Suprapubic skin (tissue), 4 donors: ENCODE measurements around the gene SEC24D. TPM values are rescaled to one million over a fixed set of nuclear protein-coding genes. Genes with fewer than 3 reads are reported as not detected.

Experiments used
- DNase-seq, 2 donors: peaks; one replicate each; pipeline ENCODE4 v3.0.0-alpha.2; 2019; ENCODE audit warnings: low spot score in 2 of 2
- H3K27ac ChIP-seq: fragments of 200-600 bp; sonication (generic); one replicate; pipeline ENCODE4 v1.5.1; 2019
- H3K27me3 ChIP-seq: fragments of 200-600 bp; sonication (generic); one replicate; pipeline ENCODE4 v1.5.1; 2019
- H3K36me3 ChIP-seq: fragments of 200-600 bp; sonication (generic); one replicate; pipeline ENCODE4 v1.5.1; 2019
- H3K4me1 ChIP-seq: fragments of 200-600 bp; sonication (generic); one replicate; pipeline ENCODE4 v1.5.1; 2019
- H3K4me3 ChIP-seq: fragments of 200-600 bp; sonication (generic); one replicate; pipeline ENCODE4 v1.5.1; 2019; ENCODE audit warnings: mild to moderate bottlenecking
- H3K9me3 ChIP-seq: fragments of 200-600 bp; sonication (generic); one replicate; pipeline ENCODE4 v1.5.1; 2019
- EP300 ChIP-seq: sonication (generic); formaldehyde crosslinking; IDR thresholded peaks from one replicate; pipeline ENCODE4 v1.6.1; 2017; ENCODE audit warnings: antibody characterized with exemption
- POLR2A ChIP-seq, 2 donors: fragments of 450-650 bp; IDR thresholded peaks; one replicate each; pipeline ENCODE4 v1.6.1; 2017; ENCODE audit warnings: antibody characterized with exemption in 2 of 2, mild to moderate bottlenecking in 2 of 2, moderate library complexity in 2 of 2
- POLR2AphosphoS5 ChIP-seq, 3 donors: sonication (generic); formaldehyde crosslinking; IDR thresholded peaks; one replicate each; pipeline ENCODE4 v1.6.1; 2017; ENCODE audit warnings: antibody characterized with exemption in 3 of 3
- WGBS: methylation state at CpG from one replicate; pipeline ENCODE4 v1.1.5; 2018; 5-methylcytosine and 5-hydroxymethylcytosine counted together
- total RNA-seq, 4 donors: library from RNA; depleted of rRNA; stranded (reverse); fragments of >200 nt; gene quantifications; one replicate each; pipeline ENCODE4 v1.1.0, GENCODE V29; 2016
- TF ChIP-seq, protein P1 (sequence below), 2 donors: fragments of 200-600 bp in 1 of 2; fragments of 450-650 bp in 1 of 2; sonication (generic) in 1 of 2; IDR thresholded peaks; one replicate each; pipeline ENCODE4 v1.5.1; 2016 to 2019; ENCODE audit warnings: antibody characterized with exemption in 2 of 2, mild to moderate bottlenecking in 1 of 2, moderate library complexity in 1 of 2

The SEC24D gene
- total RNA-seq, 4 donors from 2014 or later = 16.7 to 18.1 (median 18.0) TPM

DNA sequence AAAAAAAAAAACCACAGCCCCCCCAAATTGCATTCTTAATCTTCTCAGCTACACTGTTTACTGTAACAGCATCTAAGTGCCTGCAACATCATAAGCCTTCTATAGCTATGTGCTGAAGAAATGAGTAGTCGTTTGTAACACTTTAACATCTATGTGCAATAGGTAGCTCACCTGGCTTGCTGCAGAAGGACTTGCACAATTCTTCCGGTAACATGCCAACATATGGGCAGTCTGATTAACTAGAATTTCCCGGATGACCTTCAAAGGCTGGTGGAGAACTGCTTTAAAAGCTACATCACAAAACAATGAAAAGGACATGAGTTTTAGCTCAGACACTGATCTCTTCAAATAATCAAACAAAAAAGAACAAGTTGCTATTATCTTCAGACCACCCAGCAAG is 97.8 kb downstream of the SEC24D start:
- no peaks in the 10 kb centered on the region for H3K9me3 ChIP-seq
- TF ChIP-seq POLR2AphosphoS5 (IDR thresholded peaks at IDR 0.05) (no peak), POLR2A (IDR thresholded peaks at IDR 0.05) (no peak), EP300 (no peak)
- no peak overlapping the region for H3K27ac ChIP-seq
- no peak overlapping the region for H3K4me3 ChIP-seq
- H3K27me3 ChIP-seq = no peaks in the 10 kb centered on the region
- 71% methylated on average over 3 of the region's 3 CpGs for WGBS
- no peaks in the 10 kb centered on the region for H3K4me1 ChIP-seq
- no peak for DNase-seq
- peaks cover 33% of the 10 kb centered on the region for H3K36me3 ChIP-seq

DNA sequence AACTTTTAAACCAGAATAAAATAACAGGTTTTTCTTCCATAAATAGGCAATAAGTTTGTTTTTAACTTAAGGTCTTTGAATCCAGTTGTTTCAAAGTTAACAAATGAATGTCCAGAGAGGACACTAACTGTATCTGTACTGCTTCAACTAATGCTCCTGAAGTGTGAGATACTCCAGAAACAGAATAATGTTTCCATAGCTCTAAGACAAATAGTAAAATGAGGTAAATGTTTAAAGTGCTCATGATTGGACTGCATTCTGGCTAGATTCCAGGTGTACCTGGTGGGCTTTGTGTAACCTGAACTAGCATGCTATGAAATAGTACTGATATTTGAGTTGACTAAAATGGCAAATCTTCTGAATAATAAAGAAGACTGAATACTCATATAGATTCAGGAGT is 99.0 kb downstream of the SEC24D start:
- H3K27me3 ChIP-seq = no peaks in the 10 kb centered on the region
- peaks cover 4% of the 10 kb centered on the region for H3K4me1 ChIP-seq
- H3K36me3 ChIP-seq = peaks cover 44% of the 10 kb centered on the region
- no peak overlapping the region for H3K4me3 ChIP-seq
- TF ChIP-seq, protein P1, sequence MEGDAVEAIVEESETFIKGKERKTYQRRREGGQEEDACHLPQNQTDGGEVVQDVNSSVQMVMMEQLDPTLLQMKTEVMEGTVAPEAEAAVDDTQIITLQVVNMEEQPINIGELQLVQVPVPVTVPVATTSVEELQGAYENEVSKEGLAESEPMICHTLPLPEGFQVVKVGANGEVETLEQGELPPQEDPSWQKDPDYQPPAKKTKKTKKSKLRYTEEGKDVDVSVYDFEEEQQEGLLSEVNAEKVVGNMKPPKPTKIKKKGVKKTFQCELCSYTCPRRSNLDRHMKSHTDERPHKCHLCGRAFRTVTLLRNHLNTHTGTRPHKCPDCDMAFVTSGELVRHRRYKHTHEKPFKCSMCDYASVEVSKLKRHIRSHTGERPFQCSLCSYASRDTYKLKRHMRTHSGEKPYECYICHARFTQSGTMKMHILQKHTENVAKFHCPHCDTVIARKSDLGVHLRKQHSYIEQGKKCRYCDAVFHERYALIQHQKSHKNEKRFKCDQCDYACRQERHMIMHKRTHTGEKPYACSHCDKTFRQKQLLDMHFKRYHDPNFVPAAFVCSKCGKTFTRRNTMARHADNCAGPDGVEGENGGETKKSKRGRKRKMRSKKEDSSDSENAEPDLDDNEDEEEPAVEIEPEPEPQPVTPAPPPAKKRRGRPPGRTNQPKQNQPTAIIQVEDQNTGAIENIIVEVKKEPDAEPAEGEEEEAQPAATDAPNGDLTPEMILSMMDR (IDR thresholded peaks at IDR 0.05) = no peak
- TF ChIP-seq POLR2A (IDR thresholded peaks at IDR 0.05) (no peak), POLR2AphosphoS5 (IDR thresholded peaks at IDR 0.05) (no peak), EP300 (no peak)
- no peak for DNase-seq
- H3K27ac ChIP-seq = no peak overlapping the region
- no peaks in the 10 kb centered on the region for H3K9me3 ChIP-seq

DNA sequence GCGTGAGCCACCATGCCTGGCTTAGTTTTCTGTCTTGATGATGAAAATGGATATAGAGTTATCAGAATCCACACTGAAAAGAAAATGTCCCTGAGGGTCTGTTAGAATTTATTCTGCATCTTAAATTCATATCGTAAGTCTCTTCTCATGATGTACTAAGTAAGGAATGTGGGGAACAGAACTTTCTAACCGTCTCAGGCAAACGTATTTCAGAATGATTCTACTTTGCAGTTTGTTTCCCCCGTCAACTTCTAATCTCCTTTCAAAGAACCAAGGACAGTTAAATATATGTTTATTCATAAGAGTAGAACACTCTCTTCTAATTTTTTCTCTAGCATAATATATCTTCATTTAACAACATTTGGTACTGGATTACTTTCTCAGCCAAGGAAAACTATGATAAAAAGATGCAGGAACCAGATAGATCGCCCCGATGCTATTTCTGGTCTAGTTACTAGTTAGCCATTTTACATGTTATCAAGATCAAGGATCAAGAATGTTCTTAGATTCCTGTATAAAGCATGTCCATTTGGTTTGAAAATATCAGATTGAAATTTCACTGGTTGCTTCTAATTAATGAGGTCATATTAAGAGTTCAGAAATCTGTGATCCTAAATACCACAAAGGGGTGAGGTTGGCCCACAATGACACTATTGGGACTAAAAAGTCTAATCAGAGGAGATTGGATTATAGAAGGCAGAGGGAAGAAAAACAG is 101.3 kb downstream of the SEC24D start:
- no peaks in the 10 kb centered on the region for H3K27me3 ChIP-seq
- TF ChIP-seq POLR2A (IDR thresholded peaks at IDR 0.05) (no peak), POLR2AphosphoS5 (IDR thresholded peaks at IDR 0.05) (no peak), EP300 (no peak)
- TF ChIP-seq, protein P1 (IDR thresholded peaks at IDR 0.05) = no peak
- no peak for DNase-seq
- H3K27ac ChIP-seq = no peak overlapping the region
- peaks cover 55% of the 10 kb centered on the region for H3K36me3 ChIP-seq
- peaks cover 4% of the 10 kb centered on the region for H3K4me1 ChIP-seq
- H3K9me3 ChIP-seq = no peaks in the 10 kb centered on the region
- WGBS = 76% methylated on average over 7 of the region's 7 CpGs
- H3K4me3 ChIP-seq = no peak overlapping the region

DNA sequence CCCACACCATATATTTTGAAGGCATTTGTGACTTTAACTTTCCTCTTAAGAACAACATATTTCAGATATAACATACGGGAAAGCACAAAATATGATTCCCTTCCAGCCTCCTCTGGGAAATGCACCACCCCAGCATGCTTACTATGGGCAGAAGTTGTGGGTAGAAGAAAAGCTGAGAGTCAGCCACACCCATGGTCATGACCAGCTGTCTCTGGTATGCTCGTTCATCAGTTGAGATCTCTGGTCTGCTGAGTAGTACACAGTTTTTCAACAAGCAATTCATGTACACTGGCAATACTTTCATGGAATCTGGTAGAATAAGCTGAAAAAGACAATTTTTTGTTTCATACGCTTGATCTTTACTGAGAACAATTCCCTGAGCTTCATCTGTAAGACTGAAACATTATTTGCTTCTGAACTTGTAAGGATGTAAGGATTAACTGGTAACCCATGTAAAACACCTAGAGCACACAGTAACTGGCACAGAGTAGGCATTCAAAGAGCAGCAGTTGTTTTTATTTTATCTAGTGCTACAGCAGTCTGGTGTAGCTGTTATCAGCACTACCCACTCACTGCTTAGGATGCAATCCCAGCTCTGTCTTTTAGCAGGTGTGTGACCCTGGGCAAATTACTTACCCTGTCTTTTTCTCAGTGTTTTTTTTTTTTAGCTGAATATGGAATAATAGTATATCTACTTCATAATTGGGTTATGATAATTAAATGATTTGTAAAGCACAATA is 103.2 kb downstream of the SEC24D start:
- Histone ChIP-seq H3K9me3 (no peaks in the 10 kb centered on the region), H3K36me3 (peaks cover 66% of the 10 kb centered on the region), H3K4me3 (no peak overlapping the region), H3K27me3 (no peaks in the 10 kb centered on the region), H3K27ac (no peak overlapping the region), H3K4me1 (peaks cover 4% of the 10 kb centered on the region)
- DNase-seq = no peak
- TF ChIP-seq, protein P1 (IDR thresholded peaks at IDR 0.05) = no peak
- TF ChIP-seq EP300 (no peak), POLR2A (IDR thresholded peaks at IDR 0.05) (no peak), POLR2AphosphoS5 (IDR thresholded peaks at IDR 0.05) (no peak)
- WGBS = 76% methylated on average over 3 of the region's 3 CpGs

DNA sequence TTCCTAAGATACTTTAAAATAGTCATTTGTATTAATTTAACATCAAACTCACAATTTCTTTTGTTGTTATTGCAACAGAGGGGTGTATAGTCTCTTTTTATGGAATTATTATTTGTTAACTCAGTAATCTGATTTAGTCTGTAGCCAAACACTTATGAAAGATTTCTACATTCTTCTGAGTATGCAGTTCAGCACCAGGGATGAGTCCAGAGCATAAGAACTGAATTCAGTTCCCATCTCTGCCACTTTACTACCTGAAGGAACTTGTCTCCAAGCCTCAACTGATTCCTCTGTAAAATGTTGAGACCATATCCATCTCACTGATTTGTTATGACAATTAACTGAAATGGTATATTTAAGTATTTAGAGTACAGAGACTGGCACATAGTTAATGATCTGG is 105.2 kb downstream of the SEC24D start:
- peaks cover 75% of the 10 kb centered on the region for H3K36me3 ChIP-seq
- TF ChIP-seq POLR2AphosphoS5 (IDR thresholded peaks at IDR 0.05) (no peak), POLR2A (IDR thresholded peaks at IDR 0.05) (no peak), EP300 (no peak)
- TF ChIP-seq, protein P1 (IDR thresholded peaks at IDR 0.05) = no peak
- no peaks in the 10 kb centered on the region for H3K9me3 ChIP-seq
- H3K27ac ChIP-seq = no peak overlapping the region
- DNase-seq = no peak
- peaks cover 4% of the 10 kb centered on the region for H3K4me1 ChIP-seq
- no peaks in the 10 kb centered on the region for H3K27me3 ChIP-seq
- no peak overlapping the region for H3K4me3 ChIP-seq
